GM23338 (cell line): ENCODE data around the gene DDN. TPM values are rescaled to one million over a fixed set of nuclear protein-coding genes. Genes with fewer than 3 reads are reported as not detected.

Experiments used
- ATAC-seq: fragments of 200-7000 bp; cut with Tn5 transposase; 3 replicates; pipeline ENCODE4 v1.9.1; 2020
- DNase-seq: peaks from one replicate; pipeline ENCODE4 v3.0.0-alpha.2; 2015; ENCODE audit warnings: low spot score
- H2AFZ ChIP-seq: fragments of 200-600 bp; sonication (generic); 2 replicates; pipeline ENCODE4 v1.8.0; 2016; ENCODE audit warnings: antibody characterized with exemption, mild to moderate bottlenecking, moderate library complexity
- H3F3A ChIP-seq: fragments of 200-600 bp; sonication (generic); replicated peaks from 2 replicates; pipeline ENCODE4 v1.8.0; 2017; ENCODE audit warnings: antibody characterized with exemption, mixed run types, low read depth
- H3K27ac ChIP-seq: fragments of 200-600 bp; sonication (generic); 2 replicates; pipeline ENCODE4 v1.6.1; 2016; ENCODE audit warnings: low read depth
- H3K27me3 ChIP-seq: fragments of 200-600 bp; sonication (generic); 2 replicates; pipeline ENCODE4 v1.8.0; 2016; ENCODE audit warnings: mild to moderate bottlenecking, mixed run types, moderate library complexity; ENCODE audit not compliant: insufficient read depth
- H3K36me3 ChIP-seq: fragments of 200-600 bp; sonication (generic); 2 replicates; pipeline ENCODE4 v1.8.0; 2016; ENCODE audit warnings: mild to moderate bottlenecking; ENCODE audit not compliant: insufficient read depth
- H3K4me1 ChIP-seq: fragments of 200-600 bp; sonication (generic); 2 replicates; pipeline ENCODE4 v1.8.0; 2016; ENCODE audit warnings: mild to moderate bottlenecking, moderate library complexity; ENCODE audit not compliant: insufficient read depth
- H3K4me2 ChIP-seq: fragments of 200-600 bp; sonication (generic); 2 replicates; pipeline ENCODE4 v1.7.1; 2017; ENCODE audit warnings: mixed run types
- H3K4me3 ChIP-seq: fragments of 200-600 bp; sonication (generic); 2 replicates; pipeline ENCODE4 v1.6.1; 2016; ENCODE audit warnings: mixed run types
- H3K79me2 ChIP-seq: fragments of 200-600 bp; sonication (generic); replicated peaks from 2 replicates; pipeline ENCODE4 v1.8.0; 2017; ENCODE audit warnings: mild to moderate bottlenecking; ENCODE audit not compliant: insufficient read depth
- H3K9me2 ChIP-seq: fragments of 200-600 bp; sonication (generic); 2 replicates; pipeline ENCODE4 v1.8.0; 2017; ENCODE audit not compliant: insufficient read depth
- H4K20me1 ChIP-seq: fragments of 200-600 bp; sonication (generic); replicated peaks from 2 replicates; pipeline ENCODE4 v1.8.0; 2017; ENCODE audit warnings: mild to moderate bottlenecking; ENCODE audit not compliant: insufficient read depth
- H3K27ac Mint-ChIP-seq: 2 replicates; pipeline ENCODE4 v1.8.0; 2020; ENCODE audit warnings: inconsistent platforms, mild to moderate bottlenecking, moderate library complexity, mixed read lengths
- H3K27me3 Mint-ChIP-seq: 3 replicates; pipeline ENCODE4 v1.8.0; 2022; ENCODE audit warnings: low read depth, mild to moderate bottlenecking, moderate library complexity, mixed read lengths, inconsistent platforms; ENCODE audit not compliant: insufficient read depth, poor library complexity
- H3K36me3 Mint-ChIP-seq: 3 replicates; pipeline ENCODE4 v1.8.0; 2021; ENCODE audit warnings: low read depth, mild to moderate bottlenecking, inconsistent platforms, moderate library complexity, mixed read lengths
- H3K4me1 Mint-ChIP-seq: 3 replicates; pipeline ENCODE4 v1.8.0; 2020; ENCODE audit warnings: mild to moderate bottlenecking, inconsistent platforms, mixed read lengths
- H3K4me3 Mint-ChIP-seq: 3 replicates; pipeline ENCODE4 v1.8.0; 2021; ENCODE audit warnings: moderate library complexity, mild to moderate bottlenecking, inconsistent platforms, mixed read lengths
- H3K9me3 Mint-ChIP-seq: 3 replicates; pipeline ENCODE4 v1.8.0; 2020; ENCODE audit warnings: moderate library complexity, mild to moderate bottlenecking, inconsistent platforms, mixed read lengths
- CREB1 ChIP-seq: fragments of 250-450 bp; sonication (Bioruptor Pico); IDR thresholded peaks from 2 replicates; pipeline ENCODE4 v1.5.0; 2020; ENCODE audit warnings: low read depth, mild to moderate bottlenecking, moderate library complexity
- EZH2 ChIP-seq: fragments of 200-600 bp; sonication (generic); IDR thresholded peaks from one replicate; pipeline ENCODE4 v1.8.0; 2017; ENCODE audit warnings: antibody characterized with exemption, mild to moderate bottlenecking, low read depth; ENCODE audit not compliant: unreplicated experiment
- EZH2phosphoT487 ChIP-seq: fragments of 200-600 bp; sonication (generic); IDR thresholded peaks from one replicate; pipeline ENCODE4 v1.8.1; 2018; ENCODE audit warnings: antibody characterized with exemption; ENCODE audit not compliant: unreplicated experiment
- JUNB ChIP-seq: IDR thresholded peaks from one replicate; pipeline ENCODE4 v1.6.1; 2016; ENCODE audit warnings: antibody characterized with exemption; ENCODE audit not compliant: unreplicated experiment
- NANOG ChIP-seq: IDR thresholded peaks from 2 replicates; pipeline ENCODE4 v1.6.1; 2016; ENCODE audit warnings: antibody characterized with exemption, borderline replicate concordance
- POLR2AphosphoS5 ChIP-seq: IDR thresholded peaks from 2 replicates; pipeline ENCODE4 v1.6.1; 2016; ENCODE audit warnings: antibody characterized with exemption, low read depth
- STAT1 ChIP-seq: IDR thresholded peaks from one replicate; pipeline ENCODE4 v1.6.1; 2016; ENCODE audit warnings: antibody characterized with exemption; ENCODE audit not compliant: unreplicated experiment
- ZNF114 ChIP-seq: fragments of 250-450 bp; sonication (Bioruptor Pico); IDR thresholded peaks from 2 replicates; pipeline ENCODE4 v1.5.0; 2020; ENCODE audit warnings: mild to moderate bottlenecking, moderate library complexity
- ZNF331 ChIP-seq: fragments of 250-450 bp; sonication (Bioruptor Pico); IDR thresholded peaks from 2 replicates; pipeline ENCODE4 v1.5.0; 2020; ENCODE audit warnings: low read depth, mild to moderate bottlenecking, moderate library complexity
- polyA plus RNA-seq: library from polyadenylated mRNA; unstranded; fragments of >200 nt; fragmentation: Nextera tagmentation; extraction: Ambion mirVana; gene quantifications from 2 replicates; pipeline ENCODE4 v1.2.1, GENCODE V29; 2016
- total RNA-seq: library from RNA; depleted of rRNA; stranded (reverse); fragments of >200 nt; shearing (Covaris generic); gene quantifications from 2 replicates; pipeline ENCODE4 v1.2.3, GENCODE V29; 2014
- TF ChIP-seq, protein P1 (sequence below): IDR thresholded peaks from 2 replicates; pipeline ENCODE4 v1.6.1; 2016; ENCODE audit warnings: antibody characterized with exemption
- TF ChIP-seq, protein P2 (sequence below): fragments of 250-450 bp; sonication (Bioruptor Pico); IDR thresholded peaks from 2 replicates; pipeline ENCODE4 v1.5.0; 2020; ENCODE audit warnings: mild to moderate bottlenecking, moderate library complexity
- TF ChIP-seq, protein P3 (sequence below), 2 experiments: fragments of 200-600 bp in 1 of 2; sonication (generic) in 1 of 2; conservative IDR thresholded peaks; 2 replicates each; pipeline versions ENCODE4 v1.5.1 to v1.6.1; 2016 to 2017; ENCODE audit warnings: antibody characterized with exemption in 2 of 2, low read depth in 2 of 2, mild to moderate bottlenecking in 2 of 2, moderate library complexity in 1 of 2
- TF ChIP-seq, protein P4 (sequence below): IDR thresholded peaks from one replicate; pipeline ENCODE4 v1.6.1; 2018; ENCODE audit warnings: antibody characterized with exemption; ENCODE audit not compliant: unreplicated experiment

Gene DDN
- total and polyA plus RNA-seq, 2 experiments from 2014 or later: 0.10 TPM; not detected in 1

DNA sequence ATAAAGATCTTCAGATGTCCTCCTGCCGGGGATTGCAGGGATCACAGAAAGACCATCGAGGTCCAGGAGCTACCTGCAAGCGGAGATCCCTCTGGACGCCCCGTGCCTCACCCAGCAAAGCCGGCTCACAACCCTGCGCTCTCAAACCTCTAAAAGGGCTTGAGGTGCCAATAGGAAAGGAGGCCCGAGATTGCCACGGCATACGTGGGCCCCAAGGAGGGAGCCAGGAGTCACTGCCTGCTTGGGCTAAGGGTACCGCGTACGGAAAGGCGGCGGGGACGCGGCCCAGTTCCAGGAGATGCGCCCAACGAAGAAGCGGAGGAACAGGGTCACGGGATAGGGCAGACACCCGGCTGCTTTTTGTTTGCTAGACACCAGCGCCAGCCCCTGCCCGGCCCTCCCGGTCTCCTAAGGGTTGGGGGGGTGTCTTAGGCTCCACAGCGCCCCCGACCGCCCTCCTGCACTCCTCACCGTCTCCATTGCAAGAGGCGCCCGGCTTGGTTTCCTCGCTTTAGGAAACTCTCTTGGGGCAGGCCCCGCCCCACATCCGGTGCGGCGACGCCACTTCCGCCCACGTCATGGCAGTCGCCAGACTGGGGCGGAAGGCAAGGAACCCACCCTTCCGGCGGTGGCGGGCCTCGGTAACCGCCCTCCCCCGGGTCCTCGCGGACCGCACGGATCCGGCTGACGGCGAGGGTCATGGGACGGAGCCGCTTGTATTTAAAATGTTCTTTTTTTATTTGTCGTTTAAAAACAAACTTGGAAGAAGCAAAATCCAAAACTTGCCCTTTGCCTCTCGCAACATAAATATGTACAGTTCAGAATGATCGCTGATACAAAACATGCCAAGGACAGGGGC is 19.3 kb upstream of the DDN start, which contains the start of gene PRKAG1:
Gene PRKAG1, minus strand, starts transcription at position 516 of the 859 bp plus-strand sequence. Its CDS starts 36 bp downstream, at position 480.
- peaks cover 4% of the 10 kb centered on the region; the same call in 1 of the 2 replicates for H4K20me1 ChIP-seq
- Mint-ChIP-seq H3K27me3 (peaks cover 20% of the 10 kb centered on the region), H3K4me1 (peaks cover 18% of the 10 kb centered on the region; the same call in 2 of the 3 replicates), H3K4me3 (peak within 1 kb of the TSS; percentile 93), H3K36me3 (peaks cover 25% of the 10 kb centered on the region), H3K9me3 (no peaks in the 10 kb centered on the region), H3K27ac (peak within 1 kb of the TSS; percentile 97)
- peak within 1 kb of the TSS; percentile 81 for H3K4me3 ChIP-seq
- no peaks in the 10 kb centered on the region for H3K9me2 ChIP-seq
- peak within 1 kb of the TSS; percentile 88 for H3K4me2 ChIP-seq
- H3K27ac ChIP-seq: peak within 1 kb of the TSS; percentile 97
- H3F3A ChIP-seq: peaks cover 16% of the 10 kb centered on the region; the same call in 1 of the 2 replicates
- TF ChIP-seq ZNF331 (CRISPR knock-in tag) (no peak), EZH2 (no peak), CREB1 (CRISPR knock-in tag) (peak; percentile 92), STAT1 (no peak), NANOG (no peak), ZNF114 (CRISPR knock-in tag) (no peak), JUNB (no peak), POLR2AphosphoS5 (peak; percentile 85), EZH2phosphoT487 (no peak)
- TF ChIP-seq, protein P1, sequence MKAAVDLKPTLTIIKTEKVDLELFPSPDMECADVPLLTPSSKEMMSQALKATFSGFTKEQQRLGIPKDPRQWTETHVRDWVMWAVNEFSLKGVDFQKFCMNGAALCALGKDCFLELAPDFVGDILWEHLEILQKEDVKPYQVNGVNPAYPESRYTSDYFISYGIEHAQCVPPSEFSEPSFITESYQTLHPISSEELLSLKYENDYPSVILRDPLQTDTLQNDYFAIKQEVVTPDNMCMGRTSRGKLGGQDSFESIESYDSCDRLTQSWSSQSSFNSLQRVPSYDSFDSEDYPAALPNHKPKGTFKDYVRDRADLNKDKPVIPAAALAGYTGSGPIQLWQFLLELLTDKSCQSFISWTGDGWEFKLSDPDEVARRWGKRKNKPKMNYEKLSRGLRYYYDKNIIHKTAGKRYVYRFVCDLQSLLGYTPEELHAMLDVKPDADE: peak; percentile 71; the same call in 1 of the 2 replicates
- TF ChIP-seq, protein P2, sequence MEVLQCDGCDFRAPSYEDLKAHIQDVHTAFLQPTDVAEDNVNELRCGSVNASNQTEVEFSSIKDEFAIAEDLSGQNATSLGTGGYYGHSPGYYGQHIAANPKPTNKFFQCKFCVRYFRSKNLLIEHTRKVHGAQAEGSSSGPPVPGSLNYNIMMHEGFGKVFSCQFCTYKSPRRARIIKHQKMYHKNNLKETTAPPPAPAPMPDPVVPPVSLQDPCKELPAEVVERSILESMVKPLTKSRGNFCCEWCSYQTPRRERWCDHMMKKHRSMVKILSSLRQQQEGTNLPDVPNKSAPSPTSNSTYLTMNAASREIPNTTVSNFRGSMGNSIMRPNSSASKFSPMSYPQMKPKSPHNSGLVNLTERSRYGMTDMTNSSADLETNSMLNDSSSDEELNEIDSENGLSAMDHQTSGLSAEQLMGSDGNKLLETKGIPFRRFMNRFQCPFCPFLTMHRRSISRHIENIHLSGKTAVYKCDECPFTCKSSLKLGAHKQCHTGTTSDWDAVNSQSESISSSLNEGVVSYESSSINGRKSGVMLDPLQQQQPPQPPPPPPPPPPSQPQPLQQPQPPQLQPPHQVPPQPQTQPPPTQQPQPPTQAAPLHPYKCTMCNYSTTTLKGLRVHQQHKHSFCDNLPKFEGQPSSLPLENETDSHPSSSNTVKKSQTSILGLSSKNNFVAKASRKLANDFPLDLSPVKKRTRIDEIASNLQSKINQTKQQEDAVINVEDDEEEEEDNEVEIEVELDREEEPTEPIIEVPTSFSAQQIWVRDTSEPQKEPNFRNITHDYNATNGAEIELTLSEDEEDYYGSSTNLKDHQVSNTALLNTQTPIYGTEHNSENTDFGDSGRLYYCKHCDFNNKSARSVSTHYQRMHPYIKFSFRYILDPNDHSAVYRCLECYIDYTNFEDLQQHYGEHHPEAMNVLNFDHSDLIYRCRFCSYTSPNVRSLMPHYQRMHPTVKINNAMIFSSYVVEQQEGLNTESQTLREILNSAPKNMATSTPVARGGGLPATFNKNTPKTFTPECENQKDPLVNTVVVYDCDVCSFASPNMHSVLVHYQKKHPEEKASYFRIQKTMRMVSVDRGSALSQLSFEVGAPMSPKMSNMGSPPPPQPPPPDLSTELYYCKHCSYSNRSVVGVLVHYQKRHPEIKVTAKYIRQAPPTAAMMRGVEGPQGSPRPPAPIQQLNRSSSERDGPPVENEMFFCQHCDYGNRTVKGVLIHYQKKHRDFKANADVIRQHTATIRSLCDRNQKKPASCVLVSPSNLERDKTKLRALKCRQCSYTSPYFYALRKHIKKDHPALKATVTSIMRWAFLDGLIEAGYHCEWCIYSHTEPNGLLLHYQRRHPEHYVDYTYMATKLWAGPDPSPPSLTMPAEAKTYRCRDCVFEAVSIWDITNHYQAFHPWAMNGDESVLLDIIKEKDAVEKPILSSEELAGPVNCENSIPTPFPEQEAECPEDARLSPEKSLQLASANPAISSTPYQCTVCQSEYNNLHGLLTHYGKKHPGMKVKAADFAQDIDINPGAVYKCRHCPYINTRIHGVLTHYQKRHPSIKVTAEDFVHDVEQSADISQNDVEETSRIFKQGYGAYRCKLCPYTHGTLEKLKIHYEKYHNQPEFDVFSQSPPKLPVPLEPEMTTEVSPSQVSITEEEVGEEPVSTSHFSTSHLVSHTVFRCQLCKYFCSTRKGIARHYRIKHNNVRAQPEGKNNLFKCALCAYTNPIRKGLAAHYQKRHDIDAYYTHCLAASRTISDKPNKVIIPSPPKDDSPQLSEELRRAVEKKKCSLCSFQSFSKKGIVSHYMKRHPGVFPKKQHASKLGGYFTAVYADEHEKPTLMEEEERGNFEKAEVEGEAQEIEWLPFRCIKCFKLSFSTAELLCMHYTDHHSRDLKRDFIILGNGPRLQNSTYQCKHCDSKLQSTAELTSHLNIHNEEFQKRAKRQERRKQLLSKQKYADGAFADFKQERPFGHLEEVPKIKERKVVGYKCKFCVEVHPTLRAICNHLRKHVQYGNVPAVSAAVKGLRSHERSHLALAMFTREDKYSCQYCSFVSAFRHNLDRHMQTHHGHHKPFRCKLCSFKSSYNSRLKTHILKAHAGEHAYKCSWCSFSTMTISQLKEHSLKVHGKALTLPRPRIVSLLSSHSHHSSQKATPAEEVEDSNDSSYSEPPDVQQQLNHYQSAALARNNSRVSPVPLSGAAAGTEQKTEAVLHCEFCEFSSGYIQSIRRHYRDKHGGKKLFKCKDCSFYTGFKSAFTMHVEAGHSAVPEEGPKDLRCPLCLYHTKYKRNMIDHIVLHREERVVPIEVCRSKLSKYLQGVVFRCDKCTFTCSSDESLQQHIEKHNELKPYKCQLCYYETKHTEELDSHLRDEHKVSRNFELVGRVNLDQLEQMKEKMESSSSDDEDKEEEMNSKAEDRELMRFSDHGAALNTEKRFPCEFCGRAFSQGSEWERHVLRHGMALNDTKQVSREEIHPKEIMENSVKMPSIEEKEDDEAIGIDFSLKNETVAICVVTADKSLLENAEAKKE (CRISPR knock-in tag): no peak
- TF ChIP-seq, protein P3, sequence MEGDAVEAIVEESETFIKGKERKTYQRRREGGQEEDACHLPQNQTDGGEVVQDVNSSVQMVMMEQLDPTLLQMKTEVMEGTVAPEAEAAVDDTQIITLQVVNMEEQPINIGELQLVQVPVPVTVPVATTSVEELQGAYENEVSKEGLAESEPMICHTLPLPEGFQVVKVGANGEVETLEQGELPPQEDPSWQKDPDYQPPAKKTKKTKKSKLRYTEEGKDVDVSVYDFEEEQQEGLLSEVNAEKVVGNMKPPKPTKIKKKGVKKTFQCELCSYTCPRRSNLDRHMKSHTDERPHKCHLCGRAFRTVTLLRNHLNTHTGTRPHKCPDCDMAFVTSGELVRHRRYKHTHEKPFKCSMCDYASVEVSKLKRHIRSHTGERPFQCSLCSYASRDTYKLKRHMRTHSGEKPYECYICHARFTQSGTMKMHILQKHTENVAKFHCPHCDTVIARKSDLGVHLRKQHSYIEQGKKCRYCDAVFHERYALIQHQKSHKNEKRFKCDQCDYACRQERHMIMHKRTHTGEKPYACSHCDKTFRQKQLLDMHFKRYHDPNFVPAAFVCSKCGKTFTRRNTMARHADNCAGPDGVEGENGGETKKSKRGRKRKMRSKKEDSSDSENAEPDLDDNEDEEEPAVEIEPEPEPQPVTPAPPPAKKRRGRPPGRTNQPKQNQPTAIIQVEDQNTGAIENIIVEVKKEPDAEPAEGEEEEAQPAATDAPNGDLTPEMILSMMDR (conservative IDR thresholded peaks at IDR 0.05; ENCODE audit: low read depth in 2 of 2): peak; percentile 39 to 69
- TF ChIP-seq, protein P4, sequence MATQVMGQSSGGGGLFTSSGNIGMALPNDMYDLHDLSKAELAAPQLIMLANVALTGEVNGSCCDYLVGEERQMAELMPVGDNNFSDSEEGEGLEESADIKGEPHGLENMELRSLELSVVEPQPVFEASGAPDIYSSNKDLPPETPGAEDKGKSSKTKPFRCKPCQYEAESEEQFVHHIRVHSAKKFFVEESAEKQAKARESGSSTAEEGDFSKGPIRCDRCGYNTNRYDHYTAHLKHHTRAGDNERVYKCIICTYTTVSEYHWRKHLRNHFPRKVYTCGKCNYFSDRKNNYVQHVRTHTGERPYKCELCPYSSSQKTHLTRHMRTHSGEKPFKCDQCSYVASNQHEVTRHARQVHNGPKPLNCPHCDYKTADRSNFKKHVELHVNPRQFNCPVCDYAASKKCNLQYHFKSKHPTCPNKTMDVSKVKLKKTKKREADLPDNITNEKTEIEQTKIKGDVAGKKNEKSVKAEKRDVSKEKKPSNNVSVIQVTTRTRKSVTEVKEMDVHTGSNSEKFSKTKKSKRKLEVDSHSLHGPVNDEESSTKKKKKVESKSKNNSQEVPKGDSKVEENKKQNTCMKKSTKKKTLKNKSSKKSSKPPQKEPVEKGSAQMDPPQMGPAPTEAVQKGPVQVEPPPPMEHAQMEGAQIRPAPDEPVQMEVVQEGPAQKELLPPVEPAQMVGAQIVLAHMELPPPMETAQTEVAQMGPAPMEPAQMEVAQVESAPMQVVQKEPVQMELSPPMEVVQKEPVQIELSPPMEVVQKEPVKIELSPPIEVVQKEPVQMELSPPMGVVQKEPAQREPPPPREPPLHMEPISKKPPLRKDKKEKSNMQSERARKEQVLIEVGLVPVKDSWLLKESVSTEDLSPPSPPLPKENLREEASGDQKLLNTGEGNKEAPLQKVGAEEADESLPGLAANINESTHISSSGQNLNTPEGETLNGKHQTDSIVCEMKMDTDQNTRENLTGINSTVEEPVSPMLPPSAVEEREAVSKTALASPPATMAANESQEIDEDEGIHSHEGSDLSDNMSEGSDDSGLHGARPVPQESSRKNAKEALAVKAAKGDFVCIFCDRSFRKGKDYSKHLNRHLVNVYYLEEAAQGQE: no peak
- peak within 1 kb of the TSS; percentile 91 for H2AFZ ChIP-seq
- H3K36me3 ChIP-seq: peaks cover 15% of the 10 kb centered on the region
- ATAC-seq (peak; percentile 91), DNase-seq (peak; percentile 99)
- peaks cover 5% of the 10 kb centered on the region; the same call in 1 of the 2 replicates for H3K4me1 ChIP-seq
- H3K79me2 ChIP-seq: no peaks in the 10 kb centered on the region
- H3K27me3 ChIP-seq: no peaks in the 10 kb centered on the region
